Measurements from ENCODE around the gene SRRM5. TPM values are rescaled to one million over a fixed set of nuclear protein-coding genes. Genes with fewer than 3 reads are reported as not detected.

Gene SRRM5
- total RNA-seq, 3 donors from 2014 or later (not counting 1 experiment from before 2014, with no cell fraction given): 0.24 to 0.75 (median 0.50) TPM

DNA sequence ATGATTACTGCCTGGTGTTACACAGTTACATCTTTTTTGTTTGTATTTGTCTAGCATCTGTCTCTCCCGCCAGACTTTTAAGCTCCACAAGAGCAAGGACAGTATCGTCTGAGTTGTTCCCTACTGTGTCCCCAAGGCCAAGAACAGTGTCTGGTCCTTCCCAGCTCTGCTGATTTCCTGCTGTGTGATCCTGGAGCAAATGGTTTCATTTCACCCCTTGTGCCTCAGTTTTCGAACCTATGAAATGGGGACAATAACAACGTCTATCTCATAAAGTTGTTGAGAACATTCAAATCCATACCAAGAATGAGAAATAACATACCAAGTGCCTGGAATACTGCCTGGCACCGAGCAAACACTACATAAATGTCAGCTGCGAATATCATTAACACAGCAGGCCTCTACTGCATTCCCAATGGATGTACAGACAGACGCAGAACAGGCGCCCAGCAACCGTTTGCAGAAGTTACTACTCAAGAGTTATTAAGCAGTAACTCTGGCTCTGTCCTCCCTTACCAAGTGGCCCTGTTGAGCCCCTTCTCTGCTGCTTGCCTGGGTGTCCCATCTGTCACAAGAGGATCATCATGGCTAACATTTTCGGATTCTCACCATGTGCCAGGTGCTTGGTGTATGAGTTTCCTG lies 48.0 kb upstream of the SRRM5 start:
- peak overlapping the region; percentile 89 to 96 for H3K27ac Mint-ChIP-seq
- TF ChIP-seq, protein P1, sequence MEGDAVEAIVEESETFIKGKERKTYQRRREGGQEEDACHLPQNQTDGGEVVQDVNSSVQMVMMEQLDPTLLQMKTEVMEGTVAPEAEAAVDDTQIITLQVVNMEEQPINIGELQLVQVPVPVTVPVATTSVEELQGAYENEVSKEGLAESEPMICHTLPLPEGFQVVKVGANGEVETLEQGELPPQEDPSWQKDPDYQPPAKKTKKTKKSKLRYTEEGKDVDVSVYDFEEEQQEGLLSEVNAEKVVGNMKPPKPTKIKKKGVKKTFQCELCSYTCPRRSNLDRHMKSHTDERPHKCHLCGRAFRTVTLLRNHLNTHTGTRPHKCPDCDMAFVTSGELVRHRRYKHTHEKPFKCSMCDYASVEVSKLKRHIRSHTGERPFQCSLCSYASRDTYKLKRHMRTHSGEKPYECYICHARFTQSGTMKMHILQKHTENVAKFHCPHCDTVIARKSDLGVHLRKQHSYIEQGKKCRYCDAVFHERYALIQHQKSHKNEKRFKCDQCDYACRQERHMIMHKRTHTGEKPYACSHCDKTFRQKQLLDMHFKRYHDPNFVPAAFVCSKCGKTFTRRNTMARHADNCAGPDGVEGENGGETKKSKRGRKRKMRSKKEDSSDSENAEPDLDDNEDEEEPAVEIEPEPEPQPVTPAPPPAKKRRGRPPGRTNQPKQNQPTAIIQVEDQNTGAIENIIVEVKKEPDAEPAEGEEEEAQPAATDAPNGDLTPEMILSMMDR (IDR thresholded peaks at IDR 0.05): no peak
- Histone ChIP-seq H3K9me3 (ENCODE audit: control insufficient read depth, insufficient read depth, low read length) (no peaks in the 10 kb centered on the region), H3K27ac (ENCODE audit: low read length) (peak overlapping the region; percentile 96), H3K27me3 (ENCODE audit: control insufficient read depth, insufficient read depth, low read length) (no peaks in the 10 kb centered on the region), H3K4me3 (ENCODE audit: low read length) (no peak overlapping the region), H3K36me3 (ENCODE audit: control insufficient read depth, insufficient read depth, low read length) (peaks cover 3% of the 10 kb centered on the region), H3K4me1 (ENCODE audit: control insufficient read depth, insufficient read depth, low read length) (peaks cover 44% of the 10 kb centered on the region)
- H3K27me3 Mint-ChIP-seq (ENCODE audit: low read depth in 2 of 2): no peaks in the 10 kb centered on the region
- no peaks in the 10 kb centered on the region for H3K36me3 Mint-ChIP-seq
- no peaks in the 10 kb centered on the region for H3K9me3 Mint-ChIP-seq
- ATAC-seq (no peak), DNase-seq (no peak)
- H3K4me3 Mint-ChIP-seq: peak overlapping the region; percentile 33
- intact Hi-C loops (cut with micrococcal nuclease): loop anchor here (2.0 kb wide), 1 partner anchor 31 kb away; the partner anchor contains the start of gene ZNF575
- WGBS (ENCODE audit: insufficient coverage): 85% methylated on average over 10 of the region's 10 CpGs
- H3K4me1 Mint-ChIP-seq: peaks cover 50 to 54% of the 10 kb centered on the region in 2 donors

DNA sequence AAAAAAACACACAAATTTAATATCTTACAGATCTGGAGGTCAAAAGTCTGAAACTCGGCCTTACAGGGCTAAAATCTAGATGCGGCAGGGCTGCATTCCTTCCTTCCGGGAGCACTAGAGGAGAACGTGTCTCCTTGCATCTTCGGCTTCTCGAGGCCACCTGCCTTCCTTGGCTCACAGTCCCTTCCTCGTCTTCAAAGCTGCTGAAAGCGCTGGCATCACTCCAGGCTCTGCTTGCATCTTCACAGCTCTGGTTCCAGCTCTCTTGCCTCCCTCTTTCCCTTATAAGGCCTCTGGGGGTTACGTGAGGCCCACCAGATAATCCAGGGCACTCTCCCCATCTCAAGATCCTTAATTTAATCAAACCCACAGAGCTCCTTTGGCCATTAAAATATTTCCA lies 47.1 kb upstream of the SRRM5 start:
- Histone ChIP-seq H3K9me3 (ENCODE audit: control insufficient read depth, insufficient read depth, low read length) (no peaks in the 10 kb centered on the region), H3K27me3 (ENCODE audit: control insufficient read depth, insufficient read depth, low read length) (no peaks in the 10 kb centered on the region), H3K36me3 (ENCODE audit: control insufficient read depth, insufficient read depth, low read length) (no peaks in the 10 kb centered on the region), H3K27ac (ENCODE audit: low read length) (no peak overlapping the region), H3K4me3 (ENCODE audit: low read length) (no peak overlapping the region), H3K4me1 (ENCODE audit: control insufficient read depth, insufficient read depth, low read length) (peaks cover 44% of the 10 kb centered on the region)
- no peak overlapping the region for H3K4me3 Mint-ChIP-seq
- TF ChIP-seq, protein P1 (IDR thresholded peaks at IDR 0.05): no peak
- ATAC-seq (no peak), DNase-seq (peak in 1 of 2 donors; percentile 28)
- H3K9me3 Mint-ChIP-seq: no peaks in the 10 kb centered on the region
- 68% methylated on average over 9 of the region's 9 CpGs for WGBS (ENCODE audit: insufficient coverage)
- intact Hi-C loops (cut with micrococcal nuclease): no loop called here
- peak overlapping the region; percentile 89 to 96 for H3K27ac Mint-ChIP-seq
- H3K27me3 Mint-ChIP-seq (ENCODE audit: low read depth in 2 of 2): no peaks in the 10 kb centered on the region
- no peaks in the 10 kb centered on the region for H3K36me3 Mint-ChIP-seq
- peaks cover 50 to 54% of the 10 kb centered on the region in 2 donors for H3K4me1 Mint-ChIP-seq

DNA sequence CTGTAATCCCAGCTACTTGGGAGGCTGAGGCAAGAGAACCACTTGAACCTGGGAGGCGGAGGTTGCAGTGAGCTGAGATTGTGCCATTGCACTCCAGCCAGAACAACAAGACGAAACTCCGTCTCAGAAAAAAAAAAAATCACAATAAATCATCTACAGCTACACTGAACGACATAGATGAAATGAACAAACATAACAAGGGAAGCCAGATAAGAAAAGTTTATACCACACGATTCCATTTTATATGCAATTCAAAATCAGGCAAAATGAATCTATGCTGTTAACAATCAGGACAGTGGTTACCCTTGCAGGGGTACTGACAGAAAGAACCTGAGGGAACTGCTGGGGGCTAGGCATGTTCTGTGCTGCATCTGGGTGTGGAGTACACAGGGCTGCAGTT lies 42.2 kb upstream of the SRRM5 start:
- Mint-ChIP-seq H3K4me3 (no peak overlapping the region), H3K27me3 (ENCODE audit: low read depth in 2 of 2) (no peaks in the 10 kb centered on the region), H3K36me3 (no peaks in the 10 kb centered on the region), H3K9me3 (no peaks in the 10 kb centered on the region), H3K4me1 (peaks cover 27 to 36% of the 10 kb centered on the region in 2 donors), H3K27ac (peak overlapping the region in 1 of 2 donors; percentile 29)
- Histone ChIP-seq H3K27me3 (ENCODE audit: control insufficient read depth, insufficient read depth, low read length) (no peaks in the 10 kb centered on the region), H3K36me3 (ENCODE audit: control insufficient read depth, insufficient read depth, low read length) (peaks cover 5% of the 10 kb centered on the region), H3K4me3 (ENCODE audit: low read length) (no peak overlapping the region), H3K27ac (ENCODE audit: low read length) (no peak overlapping the region), H3K4me1 (ENCODE audit: control insufficient read depth, insufficient read depth, low read length) (peaks cover 10% of the 10 kb centered on the region), H3K9me3 (ENCODE audit: control insufficient read depth, insufficient read depth, low read length) (no peaks in the 10 kb centered on the region)
- ATAC-seq: no peak
- TF ChIP-seq, protein P1 (IDR thresholded peaks at IDR 0.05): no peak
- 82% methylated on average over 5 of the region's 5 CpGs for WGBS (ENCODE audit: insufficient coverage)
- intact Hi-C loops (cut with micrococcal nuclease): no loop called here
- DNase-seq: no peak
